Breast epithelium (tissue), 3 donors: ENCODE measurements around the gene TAOK1.

Experiments used
- POLR2AphosphoS5 ChIP-seq, 3 donors: sonication (generic); formaldehyde crosslinking; IDR thresholded peaks; one replicate each; pipeline ENCODE4 v1.6.1; 2017; ENCODE audit warnings: antibody characterized with exemption in 3 of 3
- TF ChIP-seq, protein P1 (sequence below), 3 donors: fragments of 450-650 bp; IDR thresholded peaks; one replicate each; pipeline ENCODE4 v1.5.1; 2016 to 2017; ENCODE audit warnings: antibody characterized with exemption in 3 of 3, mild to moderate bottlenecking in 3 of 3, moderate library complexity in 3 of 3

DNA sequence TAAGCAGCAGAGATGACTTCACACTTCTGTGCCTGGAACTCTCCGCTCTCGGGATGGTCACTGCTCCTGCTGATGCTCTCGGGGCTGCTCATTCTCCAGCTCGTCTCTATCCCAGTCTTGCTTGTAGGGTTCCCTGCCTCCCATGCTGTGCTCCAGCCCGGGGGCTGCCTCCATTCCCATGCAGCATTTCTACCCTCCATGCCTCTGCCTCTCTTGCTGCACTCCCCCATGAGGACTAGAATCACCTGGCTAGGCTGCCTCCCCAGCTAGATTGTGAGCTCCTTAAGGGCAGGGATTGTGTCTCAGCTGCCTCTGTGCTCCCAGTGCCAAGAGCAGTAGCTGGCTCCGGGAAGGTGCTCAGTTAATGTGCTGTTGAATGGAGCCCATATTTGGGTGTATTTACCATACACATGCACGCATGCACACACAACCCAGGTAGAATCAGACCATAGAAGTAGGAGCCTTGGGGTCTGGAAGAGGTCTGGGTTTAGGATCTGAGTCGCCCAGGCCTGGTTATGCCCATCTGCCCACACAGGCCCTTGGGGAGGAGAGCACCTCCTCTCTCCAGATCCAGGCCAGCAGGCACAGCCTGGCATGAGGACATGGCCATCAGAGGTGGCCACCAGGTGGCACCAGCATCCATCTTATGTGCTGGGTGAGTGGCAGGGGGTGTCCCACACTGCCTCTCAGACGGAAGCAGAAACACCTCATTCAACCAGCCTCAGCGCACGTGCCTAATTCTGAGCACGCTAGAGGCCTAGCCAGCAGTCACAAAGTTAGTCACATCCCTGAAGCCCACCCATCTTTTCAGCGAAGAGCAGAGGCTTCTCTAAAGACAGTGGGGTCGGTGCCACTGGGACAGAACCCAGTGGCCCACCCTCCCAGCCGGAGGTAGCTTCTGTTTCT lies 190.0 kb downstream of the TAOK1 start:
- TF ChIP-seq, protein P1, sequence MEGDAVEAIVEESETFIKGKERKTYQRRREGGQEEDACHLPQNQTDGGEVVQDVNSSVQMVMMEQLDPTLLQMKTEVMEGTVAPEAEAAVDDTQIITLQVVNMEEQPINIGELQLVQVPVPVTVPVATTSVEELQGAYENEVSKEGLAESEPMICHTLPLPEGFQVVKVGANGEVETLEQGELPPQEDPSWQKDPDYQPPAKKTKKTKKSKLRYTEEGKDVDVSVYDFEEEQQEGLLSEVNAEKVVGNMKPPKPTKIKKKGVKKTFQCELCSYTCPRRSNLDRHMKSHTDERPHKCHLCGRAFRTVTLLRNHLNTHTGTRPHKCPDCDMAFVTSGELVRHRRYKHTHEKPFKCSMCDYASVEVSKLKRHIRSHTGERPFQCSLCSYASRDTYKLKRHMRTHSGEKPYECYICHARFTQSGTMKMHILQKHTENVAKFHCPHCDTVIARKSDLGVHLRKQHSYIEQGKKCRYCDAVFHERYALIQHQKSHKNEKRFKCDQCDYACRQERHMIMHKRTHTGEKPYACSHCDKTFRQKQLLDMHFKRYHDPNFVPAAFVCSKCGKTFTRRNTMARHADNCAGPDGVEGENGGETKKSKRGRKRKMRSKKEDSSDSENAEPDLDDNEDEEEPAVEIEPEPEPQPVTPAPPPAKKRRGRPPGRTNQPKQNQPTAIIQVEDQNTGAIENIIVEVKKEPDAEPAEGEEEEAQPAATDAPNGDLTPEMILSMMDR (IDR thresholded peaks at IDR 0.05) = peak; percentile 63 to 89 (median 86)
- TF ChIP-seq POLR2AphosphoS5 (IDR thresholded peaks at IDR 0.05) = peak in 2 of 3 donors; percentile 51 to 53
